HG03175 (cell line): ENCODE measurements around the gene DBF4B.
"Not testable (repeated sequence)": the region's sequence is repeated elsewhere in the genome, so short reads cannot be mapped to it uniquely, and the experiment has no call there.

ENCODE experiments used
- ATAC-seq: cut with Tn5 transposase; IDR thresholded peaks from one replicate; pipeline ENCODE4 v1.9.1; 2021; ENCODE audit warnings: mild to moderate bottlenecking, moderate library complexity; ENCODE audit not compliant: unreplicated experiment

The DBF4B gene

DNA sequence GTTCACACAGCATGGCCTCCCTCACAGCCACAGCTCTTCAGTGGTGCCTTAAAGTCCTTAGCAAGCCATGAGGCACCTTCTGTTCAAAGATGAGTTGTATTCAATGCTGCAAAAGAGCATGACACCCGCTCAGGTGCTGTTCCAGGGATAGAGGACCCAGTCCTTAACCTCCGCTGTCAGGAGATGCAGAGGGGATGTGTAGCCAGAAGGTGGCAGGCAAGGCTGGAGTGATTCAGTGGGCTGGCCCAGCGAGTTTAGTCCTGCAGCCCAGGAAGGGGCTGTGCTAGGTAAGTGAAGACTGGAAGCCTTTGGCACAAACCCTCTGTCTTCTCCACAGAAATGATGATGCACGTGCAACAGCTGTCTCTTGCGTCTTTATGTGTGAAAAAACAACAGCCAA, 25.3 kb downstream of the DBF4B start:
- ATAC-seq, result no peak

DNA sequence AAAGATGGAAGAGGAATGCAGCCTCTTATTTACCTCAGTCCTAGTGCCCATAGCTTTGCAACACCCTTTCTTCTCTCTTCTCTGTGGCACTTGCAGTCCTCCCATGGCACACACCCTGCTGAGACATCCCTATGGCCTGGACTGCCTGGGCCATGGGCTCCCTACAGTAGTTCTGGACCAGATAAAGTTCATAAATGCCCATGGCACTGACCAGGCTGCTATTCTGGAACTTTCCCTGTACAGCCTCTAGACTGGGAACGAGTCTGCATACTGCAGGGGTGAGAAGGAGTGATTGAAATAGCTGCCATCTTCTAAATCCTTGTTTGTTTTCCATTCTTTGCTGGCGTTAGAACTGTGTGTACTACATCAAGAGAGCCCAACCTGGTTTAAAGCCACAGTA, 25.8 kb downstream of the DBF4B start:
- ATAC-seq, result no peak

DNA sequence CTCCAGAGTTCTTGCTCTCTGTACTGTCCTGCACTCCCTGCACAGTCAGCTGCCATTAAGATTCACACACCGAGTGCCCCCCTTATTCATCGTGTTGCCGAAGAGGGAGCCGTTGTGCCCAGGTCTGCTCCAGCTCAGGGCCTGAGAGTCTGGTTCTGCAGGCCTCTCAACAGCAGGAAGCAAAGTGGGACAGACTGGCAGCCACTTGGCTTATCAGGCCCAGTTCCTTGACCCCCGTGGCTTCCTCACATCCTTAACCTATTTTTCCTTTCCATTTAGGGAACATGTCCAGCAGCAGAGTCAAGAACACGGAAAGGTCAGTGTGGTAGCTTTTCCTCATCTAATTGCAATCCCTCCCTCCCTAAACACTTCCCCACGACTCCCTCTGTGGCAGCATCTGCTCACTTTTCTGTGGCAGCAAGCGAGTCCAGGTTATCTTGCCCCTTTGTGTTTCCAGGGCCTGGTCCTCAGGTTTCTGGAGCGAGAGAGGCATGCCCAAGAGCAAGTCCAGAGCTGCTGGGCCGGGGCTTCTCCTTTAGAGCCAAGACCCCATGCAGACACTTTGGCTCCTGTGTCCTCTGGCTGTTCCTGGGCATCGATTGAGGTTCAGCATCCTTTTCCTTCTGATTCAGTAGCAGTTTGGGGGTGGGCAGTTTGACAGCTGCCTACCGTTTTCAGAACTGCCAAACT, 28.2 kb downstream of the DBF4B start:
- ATAC-seq, result no peak

DNA sequence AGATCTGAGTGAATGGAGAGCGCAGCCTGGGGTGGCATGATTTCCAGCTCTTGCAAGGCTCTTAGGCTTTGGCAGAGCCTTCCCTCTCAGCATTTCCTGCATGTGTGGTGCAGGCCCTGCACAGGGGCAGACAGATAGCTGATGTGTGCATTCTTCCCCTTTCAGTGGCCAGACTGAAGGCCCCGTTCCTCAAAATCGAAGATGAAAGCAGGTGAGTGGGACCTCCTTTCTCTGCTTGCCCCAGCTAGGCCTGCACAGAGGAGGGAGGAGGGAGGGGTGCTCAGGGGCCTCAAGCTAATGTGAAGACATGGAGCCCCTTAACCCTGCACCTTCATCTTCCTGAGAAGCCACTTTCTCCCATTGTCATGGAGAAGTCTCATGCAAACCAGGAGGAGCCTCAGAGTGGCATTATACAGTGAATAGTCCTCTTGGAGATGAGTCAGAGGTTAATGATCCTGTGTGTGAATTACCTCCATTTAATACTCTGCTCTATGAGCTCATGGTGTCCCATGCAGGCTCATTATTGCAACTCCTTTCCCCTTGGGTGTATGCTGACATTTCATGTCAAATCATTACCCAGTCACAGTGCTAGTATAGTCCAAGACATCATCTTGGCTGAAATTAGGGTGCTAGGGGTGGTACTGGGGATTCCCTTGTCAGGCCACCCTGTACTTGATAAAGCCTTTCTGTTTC, 29.9 kb downstream of the DBF4B start:
- ATAC-seq, result no peak

DNA sequence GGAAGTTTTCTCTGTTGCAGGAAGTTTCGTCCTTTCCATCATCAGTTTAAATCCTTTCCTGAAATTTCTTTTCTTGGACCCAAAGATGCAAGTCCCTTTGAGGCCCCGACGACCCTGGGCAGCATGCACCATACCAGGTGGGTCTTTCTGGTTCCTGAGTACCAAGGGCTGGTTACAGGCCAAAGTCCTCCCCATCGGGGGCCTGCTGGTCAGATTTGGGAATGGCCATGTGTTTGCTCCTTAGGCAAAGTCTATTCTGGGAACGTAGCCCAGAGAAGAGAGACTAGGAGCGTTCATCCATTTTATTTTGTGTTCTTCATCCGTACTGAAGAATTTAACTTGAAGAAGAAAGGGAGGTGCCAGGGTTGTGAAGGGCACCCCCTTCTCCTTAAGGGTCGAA, 32.9 kb downstream of the DBF4B start:
- ATAC-seq, result no peak

DNA sequence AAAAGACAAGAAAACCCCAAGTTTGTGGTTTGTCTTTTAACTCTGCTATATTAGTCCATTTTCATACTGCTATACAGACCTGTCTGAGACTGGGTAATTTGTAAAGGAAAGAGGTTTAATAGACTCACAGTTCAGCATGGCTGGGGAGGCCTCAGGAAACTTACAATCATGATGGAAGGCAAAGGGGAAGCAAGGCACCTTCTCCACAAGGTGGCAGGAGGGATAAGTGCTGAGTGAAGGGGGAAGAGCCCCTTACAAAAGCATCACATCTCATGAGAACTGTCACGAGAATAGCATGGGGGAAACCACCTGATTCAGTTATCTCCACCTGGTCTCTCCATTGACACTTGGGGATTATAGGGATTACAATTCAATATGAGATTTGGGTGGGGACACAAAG, 36.8 kb downstream of the DBF4B start:
- no peak for ATAC-seq

DNA sequence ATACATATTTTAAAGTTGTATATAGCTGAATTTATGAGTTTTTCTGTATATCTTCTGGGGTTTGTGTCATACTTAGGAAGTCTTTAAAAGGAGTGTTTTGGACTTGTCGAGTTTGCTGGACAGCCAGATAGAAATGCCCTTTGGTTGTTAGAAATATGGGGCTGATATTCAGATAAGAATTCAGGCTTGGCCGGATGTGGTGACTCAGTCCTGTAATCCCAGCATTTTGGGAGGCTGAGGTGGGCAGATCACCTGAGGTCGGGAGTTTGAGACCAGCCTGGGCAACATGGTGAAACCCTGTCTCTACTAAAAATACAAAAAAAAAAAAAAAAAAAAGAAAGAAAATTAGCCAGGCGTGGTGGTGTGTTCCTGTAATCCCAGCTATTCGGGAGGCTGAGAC, 37.3 kb downstream of the DBF4B start:
- ATAC-seq, result not testable (repeated sequence)

DNA sequence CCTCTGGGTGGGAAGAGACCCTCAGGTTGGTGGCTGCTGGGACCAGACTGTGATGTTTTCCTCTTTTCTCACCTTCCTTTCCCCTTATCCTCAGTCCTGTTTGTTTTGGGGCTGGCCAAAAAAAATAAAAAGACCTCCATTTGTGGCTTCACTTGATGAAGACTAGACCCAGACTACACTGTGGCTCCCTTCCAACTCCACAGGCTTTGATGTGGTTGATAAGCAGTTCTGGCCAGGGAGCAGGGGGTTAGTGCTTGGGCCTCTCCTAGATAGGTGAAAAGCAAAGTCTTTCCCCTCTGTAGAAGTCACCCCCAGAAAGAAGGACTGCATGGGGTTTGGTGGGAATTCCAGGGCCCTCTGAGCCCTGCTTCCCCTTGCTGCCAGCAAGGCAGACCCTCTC, 39.1 kb downstream of the DBF4B start:
- ATAC-seq, result no peak

DNA sequence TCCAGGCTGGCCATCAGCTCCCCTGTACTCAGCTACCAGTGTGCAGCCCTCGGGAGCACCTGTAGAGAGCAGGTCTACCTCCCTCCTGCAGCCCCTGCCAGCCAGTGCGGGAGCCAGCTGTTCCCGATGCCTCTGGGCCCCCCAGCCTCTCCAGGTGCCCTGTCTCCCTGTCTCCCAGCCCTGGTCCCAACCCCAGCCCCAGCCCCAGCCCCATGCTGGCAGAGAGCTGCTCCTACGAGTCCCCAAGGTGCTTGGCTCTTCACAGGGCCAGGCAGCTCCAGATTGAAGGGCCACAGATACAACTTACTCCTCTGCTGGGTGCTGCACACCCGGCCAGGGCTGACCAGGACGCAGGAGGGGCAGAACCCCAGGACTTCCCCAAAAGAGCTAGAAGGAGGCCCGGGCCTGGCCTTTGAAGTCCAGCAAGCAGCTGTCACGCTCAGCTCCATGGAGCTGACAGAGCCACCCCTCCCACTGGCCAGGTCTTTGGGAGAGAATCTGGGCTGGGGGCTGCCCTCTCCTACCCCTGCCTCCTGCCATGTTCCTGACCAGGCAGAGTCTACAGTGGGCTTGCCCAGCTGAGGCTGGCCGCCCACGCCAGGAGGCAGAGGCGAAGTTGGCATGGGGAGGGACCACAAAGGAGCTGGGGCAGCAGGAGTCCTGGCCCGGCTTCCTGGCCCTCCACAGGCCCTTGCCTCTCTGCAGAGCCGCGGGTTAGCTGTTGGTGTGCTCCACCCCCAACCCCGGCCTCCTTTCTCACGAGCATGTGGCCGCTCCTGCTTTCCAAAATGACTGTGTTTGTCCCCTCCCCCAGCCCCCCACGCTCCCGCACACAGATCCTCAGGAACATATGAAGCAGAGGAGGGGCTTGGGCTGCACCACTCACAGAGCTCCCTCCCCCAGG, 40.9 kb downstream of the DBF4B start:
- no peak for ATAC-seq

DNA sequence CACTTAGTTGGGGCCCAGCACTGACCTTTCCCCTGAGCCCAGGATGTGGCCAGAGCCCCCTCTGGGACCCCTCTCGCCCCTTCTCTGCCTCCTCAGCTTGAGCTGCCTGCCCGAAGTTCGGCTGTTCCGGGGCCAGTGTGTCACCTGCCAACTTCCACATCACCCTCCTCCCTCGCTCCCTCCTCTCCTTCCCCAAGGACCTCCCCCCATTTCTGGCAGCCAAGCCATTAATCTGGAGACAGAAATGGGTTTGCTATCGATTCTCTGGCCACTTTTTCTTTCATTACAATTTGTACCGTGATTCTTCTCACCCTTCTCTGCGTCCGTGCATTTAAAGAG, 41.5 kb downstream of the DBF4B start:
- no peak for ATAC-seq

DNA sequence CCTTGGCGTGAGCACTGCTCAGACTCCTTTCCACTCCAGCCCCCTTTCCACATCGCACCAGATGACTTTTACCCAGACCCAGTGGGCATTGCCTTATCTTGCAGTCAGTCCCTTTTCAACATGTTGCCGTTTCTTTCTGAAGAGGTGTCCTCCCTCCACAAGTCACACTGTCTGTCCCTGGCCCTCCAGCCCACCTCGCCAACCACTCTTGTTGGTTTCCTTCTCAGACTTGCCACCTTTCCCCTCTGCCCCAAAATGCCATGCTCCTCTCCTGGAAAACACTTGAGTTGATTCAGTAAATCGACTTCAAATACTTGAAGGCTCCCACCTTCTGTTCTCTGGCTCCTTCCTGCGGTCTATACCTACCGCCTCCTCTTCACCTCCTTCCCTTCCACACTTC, 42.9 kb downstream of the DBF4B start:
- ATAC-seq, result no peak

DNA sequence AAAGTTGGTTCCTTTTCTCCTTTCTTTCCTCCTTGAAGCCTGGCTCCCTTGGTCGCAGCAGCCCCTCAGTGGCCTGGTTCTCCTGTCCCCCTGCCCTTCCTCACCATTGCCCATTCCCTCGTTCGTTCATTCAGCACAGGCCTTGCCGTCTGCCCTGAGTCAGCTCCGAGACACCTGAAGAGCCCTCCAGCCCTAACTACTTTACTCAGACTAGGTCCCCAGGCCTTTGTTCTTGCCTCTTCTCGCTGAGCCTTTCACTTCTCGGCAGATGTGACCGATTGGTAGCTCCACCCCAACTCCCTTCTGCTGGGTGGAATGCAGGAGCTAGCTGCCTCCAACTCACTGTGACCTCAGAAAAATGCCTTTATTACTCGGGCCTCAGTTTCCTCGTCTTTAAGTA, 43.3 kb downstream of the DBF4B start:
- ATAC-seq, result no peak

DNA sequence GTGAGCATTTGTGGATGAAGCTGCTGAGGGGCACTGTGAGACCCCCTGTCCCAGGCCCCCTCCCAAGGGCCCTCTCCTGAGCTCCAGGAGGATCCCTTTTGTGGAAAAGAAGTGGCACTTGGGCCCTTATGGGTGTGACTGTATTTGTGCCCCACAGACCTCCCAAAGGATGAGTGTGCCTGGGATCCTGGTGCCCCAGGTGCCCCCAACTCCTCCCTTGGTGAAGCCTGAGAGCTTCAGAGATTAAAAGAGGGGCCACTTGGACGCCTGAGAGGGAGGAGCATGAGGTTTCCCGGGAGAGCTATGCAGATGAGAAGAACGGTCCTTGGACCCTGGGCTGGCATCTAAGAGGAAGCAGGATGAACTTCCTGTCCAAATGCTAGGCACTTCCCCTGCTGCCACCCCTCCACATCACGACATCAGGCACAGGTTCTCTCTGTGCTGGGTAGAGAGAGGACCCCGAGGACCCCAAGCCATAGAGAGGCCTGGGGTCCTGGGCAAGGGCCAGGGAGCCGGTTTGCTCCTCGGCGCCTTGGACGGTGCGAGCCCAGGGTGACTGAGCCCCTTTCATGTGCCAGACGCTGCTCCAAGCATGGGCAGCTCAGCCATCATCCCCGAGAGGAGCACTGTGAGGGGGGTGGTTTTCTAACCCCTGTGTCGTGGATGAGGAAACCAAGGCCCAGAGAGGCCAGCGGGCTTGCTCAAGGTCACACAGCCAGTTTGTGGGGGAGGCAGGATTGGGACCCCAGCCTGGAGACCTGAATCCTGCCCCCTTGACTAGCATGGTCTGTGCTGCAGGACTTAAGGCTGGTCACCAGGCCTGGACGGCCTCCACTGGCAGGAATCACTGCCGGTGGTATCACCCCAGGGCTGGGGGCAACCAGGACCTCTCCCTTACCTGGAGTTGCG, 44.7 kb downstream of the DBF4B start:
- no peak for ATAC-seq

DNA sequence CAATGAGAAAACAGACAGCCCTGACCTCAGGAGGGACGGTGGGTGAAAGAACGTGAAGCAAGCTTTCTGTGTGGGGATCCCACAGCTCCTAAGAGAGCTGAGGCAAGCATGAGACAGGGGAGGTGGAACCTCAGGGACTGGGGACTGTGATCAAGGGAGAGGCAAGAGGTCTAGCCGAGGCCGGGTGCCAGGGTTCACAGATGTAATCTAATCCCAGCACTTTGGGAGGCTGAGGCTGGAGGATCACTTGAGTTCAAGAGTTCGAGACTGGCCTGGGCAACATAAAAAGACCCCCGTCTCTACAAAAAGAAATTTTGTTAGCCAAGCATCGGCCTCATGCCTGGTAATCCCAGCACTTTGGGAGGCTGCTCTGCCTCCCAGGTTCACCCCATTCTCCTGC, 45.8 kb downstream of the DBF4B start:
- ATAC-seq, result no peak

DNA sequence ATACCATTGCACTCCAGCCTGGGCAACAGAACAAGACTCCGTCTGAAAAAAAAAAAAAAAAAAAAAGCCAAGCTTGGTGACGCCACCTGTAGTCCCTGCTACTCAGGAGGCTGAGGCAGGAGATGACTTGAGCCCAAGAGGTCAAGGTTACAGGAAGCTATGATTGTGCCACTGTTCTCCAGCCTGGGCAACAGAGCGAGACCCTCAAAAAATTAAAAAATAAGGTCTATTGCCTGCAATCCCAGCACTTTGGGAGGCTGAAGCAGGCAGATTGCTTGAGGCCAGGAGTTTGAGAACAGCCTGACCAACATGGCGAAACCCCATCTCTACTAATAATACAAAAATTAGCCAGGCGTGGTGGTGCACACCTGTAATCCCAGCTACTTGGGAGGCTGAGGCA, 46.7 kb downstream of the DBF4B start:
- ATAC-seq, result not testable (repeated sequence)

DNA sequence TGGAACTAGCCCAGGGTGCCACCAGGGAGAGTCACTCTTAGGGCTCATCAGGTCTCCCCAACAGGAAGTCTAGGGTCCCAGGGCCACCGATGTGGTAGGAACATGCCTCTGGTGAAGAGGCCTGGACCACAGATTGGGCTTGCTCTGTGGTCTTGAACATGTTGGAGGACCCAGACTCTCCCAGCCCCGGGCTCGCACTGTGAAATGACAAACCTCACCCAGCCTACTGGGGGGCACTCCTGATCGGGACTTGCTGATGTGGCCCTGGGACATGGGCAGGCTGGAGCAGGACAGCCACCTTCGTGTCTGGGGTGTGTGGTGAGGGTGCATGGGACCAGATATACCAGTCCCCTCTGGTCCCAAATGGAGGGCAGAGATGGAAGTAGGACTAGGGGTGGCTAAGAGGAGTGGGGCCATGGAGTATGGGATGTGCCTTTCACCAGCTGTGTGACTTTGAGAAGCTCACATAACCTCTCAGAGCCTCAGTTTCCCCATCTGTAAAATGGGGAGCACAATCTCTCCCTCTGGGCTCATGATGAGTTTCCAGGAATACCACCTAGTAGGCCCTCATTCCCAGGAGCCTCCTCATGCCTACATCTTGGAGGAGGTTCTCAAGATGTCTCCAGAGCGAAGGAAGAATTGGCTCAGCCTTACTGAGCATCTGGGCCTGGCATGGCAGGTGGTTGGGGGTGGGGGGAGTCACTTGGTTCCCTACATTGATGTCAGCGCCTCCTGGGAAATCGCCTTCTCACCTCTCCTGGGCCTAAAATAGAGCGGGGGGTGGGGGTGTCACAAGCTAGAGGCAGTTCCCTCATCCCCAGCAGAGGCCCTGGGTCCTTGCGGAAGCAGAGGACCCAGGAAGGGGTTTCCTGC, 48.8 kb downstream of the DBF4B start:
- ATAC-seq, result no peak

DNA sequence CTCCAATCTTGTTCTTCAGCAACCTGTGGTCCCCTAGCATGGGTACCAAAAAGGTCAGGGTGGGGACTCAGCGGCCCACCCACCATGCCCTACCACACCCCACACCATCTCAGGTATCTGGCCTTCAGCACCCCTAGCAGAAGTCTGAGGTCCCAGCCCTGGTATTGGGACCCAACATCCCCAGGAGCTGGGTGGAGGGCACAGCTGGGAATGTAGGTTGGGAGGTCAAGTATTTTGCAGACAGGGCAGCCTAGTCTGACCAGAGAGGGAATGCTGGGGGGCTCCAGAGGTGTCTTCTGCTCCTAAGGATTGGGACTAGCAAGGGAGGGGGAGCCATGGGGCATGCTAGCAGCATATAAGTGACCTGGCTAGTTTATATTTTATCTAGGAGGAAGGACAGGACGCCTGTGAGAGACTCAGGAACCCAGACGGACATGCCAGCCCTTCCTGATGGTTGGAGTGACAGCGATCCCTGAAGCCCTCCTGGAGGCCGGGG, 49.5 kb downstream of the DBF4B start:
- ATAC-seq, result no peak

DNA sequence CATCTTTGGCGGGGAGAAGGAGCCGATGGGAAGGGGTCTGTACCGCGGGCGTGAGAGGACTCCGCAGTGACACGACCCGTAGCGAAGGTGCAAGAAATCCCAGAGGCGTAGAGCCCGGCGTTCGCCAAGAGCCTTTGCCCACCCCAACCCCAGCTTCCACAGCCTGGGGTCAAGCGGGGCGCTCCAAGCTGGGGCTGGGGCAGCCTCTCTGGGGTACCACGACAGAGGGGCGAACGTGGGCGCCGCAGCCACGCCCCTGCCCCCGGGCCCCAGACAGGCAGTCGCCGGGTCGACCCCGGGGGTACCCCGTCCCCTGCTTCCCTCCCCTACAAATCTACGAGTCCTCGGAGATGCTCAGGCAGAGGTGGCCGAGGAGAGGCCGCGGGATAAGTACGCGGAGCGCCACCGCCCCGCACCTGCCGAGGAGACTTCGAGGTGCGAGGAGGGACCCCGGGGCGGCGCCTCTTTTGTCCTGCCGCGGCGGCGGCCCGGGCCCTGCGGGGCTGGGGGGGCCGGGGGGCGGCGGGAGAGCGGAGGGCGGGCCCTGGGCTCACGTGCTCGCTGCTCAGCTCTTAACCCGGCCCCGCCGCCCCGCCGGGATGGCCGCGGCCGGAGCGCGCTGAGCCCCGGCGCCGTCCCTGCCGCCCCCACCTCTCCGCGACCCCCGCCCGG, 50.1 kb downstream of the DBF4B start, which contains the start of gene ADAM11:
ADAM11 (plus strand) TSS at position 575 of the 672 bp plus-strand sequence. CDS start 212 bp downstream, outside the sequence.
- no peak for ATAC-seq
